ENCODE measurements around the gene NUP133.
"Not testable (repeated sequence)": the region's sequence is repeated elsewhere in the genome, so short reads cannot be mapped to it uniquely, and the experiment has no call there.

NUP133 gene

DNA sequence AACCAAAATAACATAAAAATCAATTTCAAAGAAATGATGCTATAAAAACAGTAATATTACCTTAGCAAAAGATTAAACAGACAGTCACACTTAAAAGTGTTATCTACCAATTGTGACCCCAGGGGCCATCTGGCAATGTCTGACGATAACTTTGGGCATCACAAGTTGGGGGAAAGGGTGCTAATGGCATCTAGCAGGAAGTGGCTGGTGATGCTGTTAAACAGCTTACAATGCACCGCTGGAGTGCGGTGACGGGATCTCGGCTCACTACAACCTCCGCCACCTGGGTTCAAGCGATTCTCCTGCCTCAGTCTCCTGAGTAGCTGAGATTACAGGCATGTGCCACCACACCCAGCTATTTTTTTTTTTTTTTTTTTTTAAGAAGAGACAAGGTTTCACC, 27.6 kb downstream of the NUP133 start:
- TF ChIP-seq, protein P1, sequence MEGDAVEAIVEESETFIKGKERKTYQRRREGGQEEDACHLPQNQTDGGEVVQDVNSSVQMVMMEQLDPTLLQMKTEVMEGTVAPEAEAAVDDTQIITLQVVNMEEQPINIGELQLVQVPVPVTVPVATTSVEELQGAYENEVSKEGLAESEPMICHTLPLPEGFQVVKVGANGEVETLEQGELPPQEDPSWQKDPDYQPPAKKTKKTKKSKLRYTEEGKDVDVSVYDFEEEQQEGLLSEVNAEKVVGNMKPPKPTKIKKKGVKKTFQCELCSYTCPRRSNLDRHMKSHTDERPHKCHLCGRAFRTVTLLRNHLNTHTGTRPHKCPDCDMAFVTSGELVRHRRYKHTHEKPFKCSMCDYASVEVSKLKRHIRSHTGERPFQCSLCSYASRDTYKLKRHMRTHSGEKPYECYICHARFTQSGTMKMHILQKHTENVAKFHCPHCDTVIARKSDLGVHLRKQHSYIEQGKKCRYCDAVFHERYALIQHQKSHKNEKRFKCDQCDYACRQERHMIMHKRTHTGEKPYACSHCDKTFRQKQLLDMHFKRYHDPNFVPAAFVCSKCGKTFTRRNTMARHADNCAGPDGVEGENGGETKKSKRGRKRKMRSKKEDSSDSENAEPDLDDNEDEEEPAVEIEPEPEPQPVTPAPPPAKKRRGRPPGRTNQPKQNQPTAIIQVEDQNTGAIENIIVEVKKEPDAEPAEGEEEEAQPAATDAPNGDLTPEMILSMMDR (IDR thresholded peaks at IDR 0.05; ENCODE audit: control insufficient read depth, insufficient read depth, low read depth, low read length, missing control alignments): no peak
- DNase-seq (ENCODE audit: low read depth): no peak
- H3K4me3 ChIP-seq (ENCODE audit: control insufficient read depth, low read depth, low read length): no peak overlapping the region

DNA sequence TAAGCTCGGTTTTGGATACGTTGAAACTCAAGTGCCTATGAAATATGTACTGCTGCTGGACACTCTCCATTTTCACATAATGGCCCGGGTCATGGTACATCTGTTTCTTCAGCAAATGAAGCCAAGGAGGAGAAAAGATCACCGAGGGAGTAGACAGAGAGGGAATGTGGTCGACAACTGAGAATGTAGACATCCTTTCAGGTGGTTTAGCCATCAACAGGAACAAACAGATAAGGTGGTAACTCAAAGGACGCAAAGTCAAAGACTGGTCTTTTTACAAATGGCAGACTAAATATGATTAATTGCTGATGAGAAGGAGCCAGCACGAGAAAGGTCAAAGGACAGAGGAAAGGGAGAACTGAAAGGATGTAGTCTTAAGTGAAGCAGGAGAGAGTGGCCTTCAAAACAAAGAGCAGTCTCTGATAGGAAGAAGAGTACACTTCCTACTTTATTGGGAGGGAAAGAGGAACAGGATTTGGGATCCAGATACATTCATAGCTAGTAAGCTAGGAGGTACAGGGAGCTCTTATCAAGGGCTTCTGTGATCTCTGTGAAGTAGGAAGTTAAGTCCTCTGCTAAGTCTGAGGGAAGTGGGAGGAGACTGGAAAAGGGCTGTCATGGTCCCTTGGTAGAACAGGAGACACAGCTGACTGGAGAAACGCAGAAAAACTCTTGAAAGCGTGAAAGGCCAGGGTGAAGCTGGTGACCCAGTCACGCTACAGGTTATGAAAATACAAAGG, 28.3 kb downstream of the NUP133 start:
- no peak for DNase-seq (ENCODE audit: low read depth)
- TF ChIP-seq, protein P1 (IDR thresholded peaks at IDR 0.05; ENCODE audit: control insufficient read depth, insufficient read depth, low read depth, low read length, missing control alignments): no peak
- no peak overlapping the region for H3K4me3 ChIP-seq (ENCODE audit: control insufficient read depth, low read depth, low read length)

DNA sequence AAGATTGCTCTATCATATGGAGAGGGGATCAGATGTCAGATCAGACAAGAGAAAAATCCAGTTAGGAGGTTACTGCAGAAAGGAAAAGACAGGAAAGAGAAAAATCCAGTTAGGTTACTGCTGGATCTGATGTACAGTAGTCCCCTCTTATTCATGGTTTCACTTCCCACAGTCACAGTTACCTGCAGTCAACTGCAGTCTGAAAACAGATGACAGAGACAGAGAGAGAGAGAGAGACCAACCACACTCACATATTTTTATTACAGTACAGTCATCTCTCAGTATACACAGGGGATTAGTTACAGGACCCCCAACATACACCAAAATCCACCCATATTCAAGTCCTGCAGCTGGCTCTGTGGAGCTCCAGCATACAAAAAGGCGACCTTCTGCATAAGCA, 29.3 kb downstream of the NUP133 start:
- no peak for DNase-seq (ENCODE audit: low read depth)
- no peak overlapping the region for H3K4me3 ChIP-seq (ENCODE audit: control insufficient read depth, low read depth, low read length)
- TF ChIP-seq, protein P1 (IDR thresholded peaks at IDR 0.05; ENCODE audit: control insufficient read depth, insufficient read depth, low read depth, low read length, missing control alignments): no peak

DNA sequence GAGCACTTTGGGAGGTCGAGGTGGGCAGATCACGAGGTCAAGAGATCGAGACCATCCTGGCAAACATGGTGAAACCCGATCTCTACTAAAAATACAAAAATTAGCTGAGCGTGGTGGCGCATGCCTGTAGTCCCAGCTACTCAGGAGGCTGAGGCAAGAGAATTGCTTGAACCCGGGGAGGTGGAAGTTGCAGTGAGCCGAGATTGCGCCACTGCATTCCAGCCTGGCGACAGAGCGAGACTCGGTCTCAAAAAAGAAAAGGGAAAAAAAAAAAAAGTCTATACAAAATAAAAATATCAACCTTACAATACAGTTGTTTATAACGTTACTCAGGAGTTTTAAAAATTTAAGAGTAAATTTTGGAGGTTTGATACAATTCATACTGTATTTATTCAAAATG, 32.3 kb downstream of the NUP133 start:
- not testable (repeated sequence) for H3K4me3 ChIP-seq (ENCODE audit: control insufficient read depth, low read depth, low read length); DNase-seq (ENCODE audit: low read depth)

DNA sequence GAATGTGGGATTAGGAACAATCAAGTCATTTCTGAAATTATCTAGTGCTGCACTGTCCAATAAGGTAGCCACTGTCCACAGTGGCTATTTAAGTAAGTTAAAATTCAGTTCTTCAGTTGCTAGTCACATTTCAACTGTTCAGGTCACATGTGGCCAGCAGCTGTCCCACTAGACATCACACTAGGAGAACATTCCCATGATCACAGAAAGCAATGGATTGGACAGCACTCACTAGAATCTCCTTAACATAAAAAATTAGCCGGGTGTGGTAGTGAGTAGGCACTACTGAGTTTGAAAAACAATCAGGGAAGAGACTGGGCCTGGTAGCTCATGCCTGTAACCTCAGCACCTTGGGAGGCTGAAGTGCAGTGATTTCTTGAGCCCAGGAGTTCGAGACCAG, 33.6 kb downstream of the NUP133 start:
- TF ChIP-seq, protein P1 (IDR thresholded peaks at IDR 0.05; ENCODE audit: control insufficient read depth, insufficient read depth, low read depth, low read length, missing control alignments): no peak
- no peak for DNase-seq (ENCODE audit: low read depth)
- no peak overlapping the region for H3K4me3 ChIP-seq (ENCODE audit: control insufficient read depth, low read depth, low read length)

DNA sequence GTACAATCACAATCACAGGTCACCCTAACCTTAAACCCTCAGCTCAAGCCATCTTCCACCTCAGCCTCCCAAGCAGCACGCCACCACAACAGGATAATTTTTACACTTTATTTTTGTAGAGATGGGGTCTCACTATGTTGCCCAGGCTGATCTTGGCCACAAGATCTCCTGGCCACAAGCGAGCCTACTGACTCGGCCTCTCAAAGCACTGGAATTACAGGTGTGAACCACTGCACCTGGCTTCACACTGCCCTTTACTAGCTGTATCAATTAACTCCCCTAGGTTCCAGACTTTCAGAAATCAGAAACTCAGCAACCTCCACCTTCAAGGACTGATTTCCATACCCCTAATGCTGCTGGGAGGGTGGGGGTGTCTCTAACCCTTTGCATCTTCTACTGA, 37.0 kb downstream of the NUP133 start:
- TF ChIP-seq, protein P1 (IDR thresholded peaks at IDR 0.05; ENCODE audit: control insufficient read depth, insufficient read depth, low read depth, low read length, missing control alignments): no peak
- DNase-seq (ENCODE audit: low read depth): no peak
- no peak overlapping the region for H3K4me3 ChIP-seq (ENCODE audit: control insufficient read depth, low read depth, low read length)

DNA sequence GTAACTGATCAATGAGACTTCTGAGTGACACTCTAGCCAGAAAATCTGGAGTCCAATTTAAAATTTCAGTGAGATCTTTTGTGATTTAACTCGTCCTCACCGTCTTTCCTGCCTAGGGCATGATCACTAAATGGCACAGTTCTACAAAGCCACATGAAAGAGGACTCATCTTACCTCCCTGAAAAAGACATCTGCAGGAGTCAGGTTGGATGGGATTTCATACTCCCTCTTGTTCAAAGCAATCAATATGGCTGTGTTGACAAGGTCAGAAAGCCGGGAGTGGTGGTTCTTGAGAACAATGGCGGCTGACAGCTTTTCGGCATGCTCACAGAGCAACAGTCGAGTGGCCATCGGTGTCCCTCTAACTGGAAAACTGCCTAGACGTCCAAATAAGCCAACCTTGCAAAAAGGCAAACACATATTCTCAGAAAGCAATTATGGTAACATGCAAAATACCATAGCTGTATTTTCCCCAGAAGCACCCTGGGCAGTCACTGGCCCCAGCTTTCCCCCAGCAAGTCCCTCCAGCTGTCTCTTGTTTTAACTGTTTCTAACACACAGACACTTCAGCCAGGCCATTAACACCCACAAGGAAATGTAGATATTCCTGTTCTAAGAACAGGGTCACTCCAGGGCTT, 37.6 kb downstream of the NUP133 start:
- H3K4me3 ChIP-seq (ENCODE audit: control insufficient read depth, low read depth, low read length): no peak overlapping the region
- TF ChIP-seq, protein P1 (IDR thresholded peaks at IDR 0.05; ENCODE audit: control insufficient read depth, insufficient read depth, low read depth, low read length, missing control alignments): no peak
- no peak for DNase-seq (ENCODE audit: low read depth)

All from AG09309 (cell line).